H9 (cell line): Measurements from ENCODE around the gene DNAJC10. TPM values are rescaled to one million over a fixed set of nuclear protein-coding genes. Genes with fewer than 3 reads are reported as not detected.

ENCODE experiments used
- DNase-seq: peaks from one replicate; pipeline ENCODE4 v3.0.0-alpha.2; 2017
- H2AFZ ChIP-seq: one replicate; pipeline ENCODE4 v1.6.1; 2013; ENCODE audit warnings: mild to moderate bottlenecking, low read length, control low read depth, moderate library complexity
- H2AK5ac ChIP-seq: 2 replicates; pipeline ENCODE4 v1.6.1; 2013; ENCODE audit warnings: low read length, control low read depth, mixed read lengths; ENCODE audit not compliant: insufficient read length
- H2BK120ac ChIP-seq: one replicate; pipeline ENCODE4 v1.6.1; 2013; ENCODE audit warnings: low read depth, mild to moderate bottlenecking, low read length, control low read depth, inconsistent platforms; ENCODE audit not compliant: poor library complexity, severe bottlenecking
- H2BK12ac ChIP-seq: 2 replicates; pipeline ENCODE4 v1.6.1; 2013; ENCODE audit warnings: low read length, control low read depth, mixed read lengths, low read depth; ENCODE audit not compliant: insufficient read length
- H2BK15ac ChIP-seq: 2 replicates; pipeline ENCODE4 v1.6.1; 2013; ENCODE audit warnings: low read depth, low read length, control low read depth
- H2BK20ac ChIP-seq: one replicate; pipeline ENCODE4 v1.6.1; 2013; ENCODE audit warnings: low read depth, mild to moderate bottlenecking, low read length, control low read depth, inconsistent platforms; ENCODE audit not compliant: poor library complexity, severe bottlenecking
- H2BK5ac ChIP-seq: 2 replicates; pipeline ENCODE4 v1.6.1; 2013; ENCODE audit warnings: low read length, control low read depth, mixed read lengths; ENCODE audit not compliant: insufficient read length
- H3K14ac ChIP-seq: 2 replicates; pipeline ENCODE4 v1.6.1; 2013; ENCODE audit warnings: low read length, control low read depth; ENCODE audit not compliant: insufficient read depth
- H3K18ac ChIP-seq: 2 replicates; pipeline ENCODE4 v1.6.1; 2013; ENCODE audit warnings: low read depth, mild to moderate bottlenecking, mixed read lengths, low read length, control low read depth; ENCODE audit not compliant: insufficient read length
- H3K23ac ChIP-seq: 2 replicates; pipeline ENCODE4 v1.6.1; 2013; ENCODE audit warnings: low read length, control low read depth, mixed read lengths, low read depth; ENCODE audit not compliant: insufficient read length
- H3K23me2 ChIP-seq: 2 replicates; pipeline ENCODE4 v1.6.1; 2013; ENCODE audit warnings: low read depth, mild to moderate bottlenecking, mixed read lengths, low read length, control low read depth; ENCODE audit not compliant: insufficient read length, poor library complexity, severe bottlenecking
- H3K27ac ChIP-seq: 2 replicates; pipeline ENCODE4 v1.5.1; 2013; ENCODE audit warnings: low read length, control low read depth, mixed read lengths, low read depth; ENCODE audit not compliant: insufficient read length
- H3K27me3 ChIP-seq: 2 replicates; pipeline ENCODE4 v1.6.1; 2013; ENCODE audit warnings: low read length, control low read depth, inconsistent platforms; ENCODE audit not compliant: insufficient read depth
- H3K4ac ChIP-seq: 2 replicates; pipeline ENCODE4 v1.6.1; 2013; ENCODE audit warnings: low read depth, mild to moderate bottlenecking, control low read depth, inconsistent platforms, low read length, moderate library complexity
- H3K4me1 ChIP-seq: 2 replicates; pipeline ENCODE4 v1.6.1; 2013; ENCODE audit warnings: low read length, control low read depth, inconsistent platforms; ENCODE audit not compliant: insufficient read depth
- H3K4me2 ChIP-seq: 2 replicates; pipeline ENCODE4 v1.6.1; 2013; ENCODE audit warnings: low read length, control low read depth, mixed read lengths; ENCODE audit not compliant: insufficient read length, insufficient read depth
- H3K56ac ChIP-seq: 2 replicates; pipeline ENCODE4 v1.6.1; 2013; ENCODE audit warnings: low read depth, mild to moderate bottlenecking, mixed read lengths, low read length, control low read depth; ENCODE audit not compliant: insufficient read length
- H3K79me1 ChIP-seq: 2 replicates; pipeline ENCODE4 v1.6.1; 2013; ENCODE audit warnings: low read depth, mild to moderate bottlenecking, moderate library complexity, low read length, control low read depth, inconsistent platforms; ENCODE audit not compliant: insufficient read depth, poor library complexity, severe bottlenecking
- H3K79me2 ChIP-seq: 2 replicates; pipeline ENCODE4 v1.6.1; 2013; ENCODE audit warnings: low read length, control low read depth, inconsistent platforms; ENCODE audit not compliant: insufficient read depth
- H3K9ac ChIP-seq: 2 replicates; pipeline ENCODE4 v1.6.1; 2013; ENCODE audit warnings: low read length, control low read depth, mixed read lengths; ENCODE audit not compliant: insufficient read length; ENCODE audit errors: extremely low read depth
- H3K9me3 ChIP-seq: one replicate; pipeline ENCODE4 v1.6.1; 2013; ENCODE audit warnings: low read depth, low read length, inconsistent platforms; ENCODE audit not compliant: control insufficient read depth
- H3T11ph ChIP-seq: one replicate; pipeline ENCODE4 v1.6.1; 2013; ENCODE audit warnings: mild to moderate bottlenecking, low read length, control low read depth, inconsistent platforms
- H4K20me1 ChIP-seq: one replicate; pipeline ENCODE4 v1.6.1; 2013; ENCODE audit not compliant: control insufficient read depth, insufficient read length, insufficient read depth
- H4K5ac ChIP-seq: 2 replicates; pipeline ENCODE4 v1.6.1; 2013; ENCODE audit warnings: low read depth, mild to moderate bottlenecking, mixed read lengths, low read length, control low read depth; ENCODE audit not compliant: insufficient read length
- H4K8ac ChIP-seq: replicated peaks from 2 replicates; pipeline ENCODE4 v1.6.1; 2013; ENCODE audit warnings: low read length, control low read depth, mixed read lengths, low read depth; ENCODE audit not compliant: insufficient read length
- H4K91ac ChIP-seq: 2 replicates; pipeline ENCODE4 v1.6.1; 2013; ENCODE audit warnings: low read depth, mild to moderate bottlenecking, moderate library complexity, mixed read lengths, low read length, control low read depth; ENCODE audit not compliant: insufficient read length
- H3K27ac Mint-ChIP-seq, 3 experiments: 2 replicates in 2 of 3; 3 replicates in 1 of 3; pipeline ENCODE4 v1.8.0; 2020 to 2021; ENCODE audit warnings: mixed read lengths in 3 of 3, mild to moderate bottlenecking in 1 of 3, moderate library complexity in 1 of 3
- H3K27me3 Mint-ChIP-seq: 2 replicates; pipeline ENCODE4 v1.8.0; 2021; ENCODE audit warnings: low read depth, mild to moderate bottlenecking, moderate library complexity, mixed read lengths
- H3K36me3 Mint-ChIP-seq, 3 experiments: 2 replicates in 2 of 3; 3 replicates in 1 of 3; pipeline ENCODE4 v1.8.0; 2020 to 2021; ENCODE audit warnings: low read depth in 3 of 3, mixed read lengths in 3 of 3; ENCODE audit not compliant: insufficient read depth in 1 of 3
- H3K4me1 Mint-ChIP-seq, 2 experiments: 2 replicates each; pipeline ENCODE4 v1.8.0; 2020; ENCODE audit warnings: mixed read lengths in 2 of 2
- H3K4me3 Mint-ChIP-seq, 2 experiments: 2 replicates in 1 of 2; 3 replicates in 1 of 2; pipeline ENCODE4 v1.8.0; 2020 to 2021; ENCODE audit warnings: mild to moderate bottlenecking in 2 of 2, mixed read lengths in 2 of 2, moderate library complexity in 1 of 2
- H3K9me3 Mint-ChIP-seq, 2 experiments: 2 replicates in 1 of 2; 3 replicates in 1 of 2; pipeline ENCODE4 v1.8.0; 2020; ENCODE audit warnings: mild to moderate bottlenecking in 2 of 2, mixed read lengths in 2 of 2, moderate library complexity in 1 of 2
- CTCF ChIP-seq: fragments of 200-600 bp; sonication (generic); conservative IDR thresholded peaks from 3 replicates; pipeline ENCODE4 v1.8.0; 2021; ENCODE audit warnings: antibody characterized with exemption, mild to moderate bottlenecking
- WGBS: extraction: QIAGEN DNeasy Blood & Tissue Kit; methylation state at CpG from one replicate; pipeline ENCODE4 v1.1.7; 2013; ENCODE audit warnings: missing lambda C conversion rate, low lambda C conversion rate, mixed read lengths; ENCODE audit not compliant: insufficient read length; ENCODE audit errors: extremely low coverage; 5-methylcytosine and 5-hydroxymethylcytosine counted together
- total RNA-seq: library from RNA; stranded (reverse); gene quantifications from 2 replicates; pipeline ENCODE4 v1.2.1, GENCODE V29; 2021

The DNAJC10 gene
- total RNA-seq, 1 experiment from 2014 or later = 129 TPM

GRCh38 chr2:182726473-182726872 is 10.4 kb downstream of the DNAJC10 start:
- no peak for DNase-seq
- no peak overlapping the region for H3T11ph ChIP-seq
- H3K9ac ChIP-seq = no peak overlapping the region
- Mint-ChIP-seq H3K4me1 (no peaks in the 10 kb centered on the region), H3K9me3 (no peaks in the 10 kb centered on the region), H3K27ac (no peak overlapping the region), H3K36me3 (peaks cover 10 to 56% (median 38%) of the 10 kb centered on the region in 3 experiments; a peak in 6 of 7 replicates), H3K4me3 (no peak overlapping the region), H3K27me3 (no peaks in the 10 kb centered on the region)
- no peak overlapping the region for H2BK120ac ChIP-seq
- no peak overlapping the region for H2AK5ac ChIP-seq
- no peak overlapping the region for H2BK15ac ChIP-seq
- no peak overlapping the region for H4K5ac ChIP-seq
- no peaks in the 10 kb centered on the region for H3K27me3 ChIP-seq
- H2AFZ ChIP-seq = no peak overlapping the region
- H3K56ac ChIP-seq = no peak overlapping the region
- no peak overlapping the region for H2BK12ac ChIP-seq
- no CpG with 5 or more reads among the region's 3 CpGs for WGBS
- no peak overlapping the region for H3K18ac ChIP-seq
- H3K4me2 ChIP-seq = no peak overlapping the region
- no peak overlapping the region for H2BK5ac ChIP-seq
- no peak overlapping the region for H2BK20ac ChIP-seq
- H3K4me1 ChIP-seq = no peaks in the 10 kb centered on the region
- no peaks in the 10 kb centered on the region for H3K9me3 ChIP-seq
- H3K23ac ChIP-seq = no peak overlapping the region
- no peaks in the 10 kb centered on the region for H4K20me1 ChIP-seq
- no peaks in the 10 kb centered on the region for H3K79me1 ChIP-seq
- no peak overlapping the region for H3K14ac ChIP-seq
- H3K23me2 ChIP-seq = no peaks in the 10 kb centered on the region
- H3K27ac ChIP-seq = no peak overlapping the region
- no peak for TF ChIP-seq CTCF
- H4K8ac ChIP-seq = no peak overlapping the region
- H3K79me2 ChIP-seq = no peaks in the 10 kb centered on the region
- no peak overlapping the region for H4K91ac ChIP-seq
- H3K4ac ChIP-seq = no peak overlapping the region
